Natural killer cell treated with Interleukin-12 subunit alpha and Interleukin-12 subunit beta and Interleukin-15 and Interleukin-18, amount 100 ng/mL, for 72 hours (primary cell): ENCODE measurements around the gene SLC6A2. TPM values are rescaled to one million over a fixed set of nuclear protein-coding genes. Genes with fewer than 3 reads are reported as not detected.
"Not testable (repeated sequence)": the region's sequence is repeated elsewhere in the genome, so short reads cannot be mapped to it uniquely, and the experiment has no call there.

Experiments used
- ATAC-seq, 2 donors: fragments of 150-1000 bp; cut with Tn5 transposase in 1 of 2; sonication (Bioruptor Pico), chemical (Tn5 transposase) in 1 of 2; 2 replicates each; pipeline ENCODE4 v1.10.0; 2021
- DNase-seq: peaks from one replicate; pipeline ENCODE4 v3.0.0; 2022; ENCODE audit warnings: low spot score
- H3K27ac Mint-ChIP-seq, 2 donors: 1 replicate in 1 of 2; 2 replicates in 1 of 2; pipeline ENCODE4 v1.8.0; 2022; ENCODE audit warnings: mixed read lengths in 2 of 2, mild to moderate bottlenecking in 1 of 2, moderate library complexity in 1 of 2
- H3K27me3 Mint-ChIP-seq, 2 donors: 1 replicate in 1 of 2; 2 replicates in 1 of 2; pipeline ENCODE4 v1.8.0; 2022; ENCODE audit warnings: mixed read lengths in 2 of 2
- H3K36me3 Mint-ChIP-seq: one replicate; pipeline ENCODE4 v1.8.0; 2022; ENCODE audit warnings: mixed read lengths
- H3K4me1 Mint-ChIP-seq, 2 donors: 1 replicate in 1 of 2; 2 replicates in 1 of 2; pipeline ENCODE4 v1.8.0; 2022; ENCODE audit warnings: low read depth in 2 of 2, mixed read lengths in 2 of 2, mild to moderate bottlenecking in 1 of 2
- H3K4me3 Mint-ChIP-seq: one replicate; pipeline ENCODE4 v1.8.0; 2022; ENCODE audit warnings: mixed read lengths
- H3K9me3 Mint-ChIP-seq: 2 replicates; pipeline ENCODE4 v1.8.0; 2022; ENCODE audit warnings: mixed read lengths
- total RNA-seq, 2 donors: library from RNA; stranded (reverse); gene quantifications; one replicate each; pipeline ENCODE4 v1.2.3, GENCODE V29; 2022

SLC6A2 gene
- total RNA-seq, 2 donors from 2014 or later: not detected

DNA sequence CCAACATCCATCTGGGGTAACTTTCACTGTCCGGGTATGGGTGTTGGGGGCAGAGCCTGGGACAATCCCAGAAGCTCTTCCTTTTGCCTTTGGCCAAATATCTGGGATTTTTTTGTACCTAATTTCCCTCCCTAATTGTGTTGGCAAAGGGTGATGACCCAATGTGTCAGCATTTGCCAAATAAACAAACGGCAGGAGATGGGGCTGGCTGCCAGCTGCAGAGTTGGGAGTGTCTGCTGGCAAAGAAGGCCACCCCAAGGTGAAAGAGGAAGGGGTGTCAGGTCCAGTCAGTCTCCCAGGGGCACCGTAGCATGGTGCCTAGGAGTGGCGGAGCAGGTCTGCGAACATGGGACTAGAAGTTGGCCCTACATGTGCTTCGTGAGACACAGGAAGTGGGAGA is 73.0 kb downstream of the SLC6A2 start:
- no peak overlapping the region for H3K4me3 Mint-ChIP-seq
- H3K27ac Mint-ChIP-seq: no peak overlapping the region
- H3K27me3 Mint-ChIP-seq: peaks cover 14 to 17% of the 10 kb centered on the region in 2 donors
- no peaks in the 10 kb centered on the region for H3K36me3 Mint-ChIP-seq
- no peaks in the 10 kb centered on the region for H3K4me1 Mint-ChIP-seq
- peaks cover 3% of the 10 kb centered on the region for H3K9me3 Mint-ChIP-seq
- DNase-seq (no peak), ATAC-seq (no peak)

DNA sequence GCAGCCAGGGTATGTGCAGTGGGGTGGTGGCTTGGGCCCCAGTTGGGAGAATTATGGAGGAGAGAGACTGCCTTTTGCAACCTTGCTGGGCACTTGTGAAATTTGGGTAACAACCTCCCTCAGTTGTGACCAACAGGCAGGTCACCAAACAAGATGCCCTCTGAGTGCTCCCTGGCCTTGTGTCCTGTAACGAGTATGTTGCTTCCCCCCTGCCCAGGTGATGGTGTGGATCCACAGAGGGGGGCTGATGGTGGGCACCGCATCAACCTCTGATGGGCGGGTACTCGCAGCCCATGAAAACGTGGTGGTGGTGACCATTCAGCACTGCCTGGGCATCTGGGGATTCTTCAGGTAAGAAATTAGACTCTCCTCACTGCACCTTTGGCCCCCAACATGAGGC is 74.3 kb downstream of the SLC6A2 start:
- Mint-ChIP-seq H3K9me3 (no peaks in the 10 kb centered on the region), H3K4me1 (no peaks in the 10 kb centered on the region), H3K36me3 (no peaks in the 10 kb centered on the region), H3K27me3 (peaks cover 13 to 15% of the 10 kb centered on the region in 2 donors), H3K27ac (no peak overlapping the region), H3K4me3 (no peak overlapping the region)
- ATAC-seq: no peak
- no peak for DNase-seq

DNA sequence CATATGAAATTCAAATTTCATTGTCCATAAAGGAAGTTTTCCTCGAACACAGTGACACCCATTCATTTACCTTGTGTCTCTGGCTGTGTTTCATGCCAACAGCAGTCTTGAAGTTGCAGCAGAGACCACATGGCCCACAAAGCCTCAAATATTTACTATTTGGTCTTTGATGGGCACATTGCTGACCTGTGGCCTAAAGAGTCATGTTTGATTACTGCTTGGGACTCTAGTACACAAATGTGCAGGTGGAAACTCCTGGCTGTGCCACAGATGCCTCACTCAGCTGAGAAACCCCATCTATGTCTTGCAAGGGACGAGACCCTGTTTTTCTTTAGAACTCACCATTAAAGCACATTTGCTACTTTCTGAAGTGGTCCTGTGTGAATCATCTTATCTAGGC is 76.7 kb downstream of the SLC6A2 start:
- no peaks in the 10 kb centered on the region for H3K36me3 Mint-ChIP-seq
- no peak overlapping the region for H3K27ac Mint-ChIP-seq
- DNase-seq (no peak), ATAC-seq (no peak)
- H3K4me3 Mint-ChIP-seq: no peak overlapping the region
- H3K4me1 Mint-ChIP-seq: no peaks in the 10 kb centered on the region
- no peaks in the 10 kb centered on the region for H3K9me3 Mint-ChIP-seq
- peaks cover 21 to 29% of the 10 kb centered on the region in 2 donors for H3K27me3 Mint-ChIP-seq

DNA sequence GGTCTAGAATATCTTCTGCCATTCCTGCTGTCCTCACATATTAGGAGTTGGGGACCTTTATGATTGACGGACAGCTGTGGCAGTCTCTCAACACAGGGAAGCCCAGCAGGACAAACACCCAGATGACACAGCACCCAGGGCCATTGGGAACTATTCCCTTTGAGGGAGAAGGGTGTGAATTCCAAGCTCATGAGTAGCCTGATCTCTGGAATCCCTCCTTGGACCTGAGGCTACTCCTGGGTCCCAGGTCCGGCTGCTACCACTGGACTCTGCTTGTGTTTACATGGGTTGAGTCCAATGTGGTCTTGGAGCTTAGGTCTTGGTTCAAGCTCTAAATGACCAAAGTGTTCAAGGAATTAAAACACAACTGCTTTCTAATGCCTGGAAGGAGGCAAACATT is 78.9 kb downstream of the SLC6A2 start:
- H3K36me3 Mint-ChIP-seq: no peaks in the 10 kb centered on the region
- H3K4me3 Mint-ChIP-seq: no peak overlapping the region
- no peak overlapping the region for H3K27ac Mint-ChIP-seq
- peaks cover 0 to 4% of the 10 kb centered on the region in 2 donors for H3K4me1 Mint-ChIP-seq
- ATAC-seq (no peak), DNase-seq (no peak)
- H3K27me3 Mint-ChIP-seq: peaks cover 25 to 44% of the 10 kb centered on the region in 2 donors
- no peaks in the 10 kb centered on the region for H3K9me3 Mint-ChIP-seq

- Mint-ChIP-seq H3K9me3 (no peaks in the 10 kb centered on the region), H3K36me3 (no peaks in the 10 kb centered on the region), H3K4me1 (peaks cover 0 to 4% of the 10 kb centered on the region in 2 donors), H3K27me3 (peaks cover 21 to 40% of the 10 kb centered on the region in 2 donors), H3K4me3 (no peak overlapping the region), H3K27ac (no peak overlapping the region)
- DNase-seq: no peak
- ATAC-seq: no peak
Measured at GRCh38 chr16:55735120-55735781, 79.5 kb downstream of the SLC6A2 start.

GRCh38 chr16:55736671-55737070 is 80.9 kb downstream of the SLC6A2 start:
- ATAC-seq (no peak), DNase-seq (no peak)
- Mint-ChIP-seq H3K9me3 (no peaks in the 10 kb centered on the region), H3K4me3 (no peak overlapping the region), H3K27ac (no peak overlapping the region), H3K4me1 (peaks cover 0 to 4% of the 10 kb centered on the region in 2 donors), H3K36me3 (no peaks in the 10 kb centered on the region), H3K27me3 (peaks cover 21 to 43% of the 10 kb centered on the region in 2 donors)

DNA sequence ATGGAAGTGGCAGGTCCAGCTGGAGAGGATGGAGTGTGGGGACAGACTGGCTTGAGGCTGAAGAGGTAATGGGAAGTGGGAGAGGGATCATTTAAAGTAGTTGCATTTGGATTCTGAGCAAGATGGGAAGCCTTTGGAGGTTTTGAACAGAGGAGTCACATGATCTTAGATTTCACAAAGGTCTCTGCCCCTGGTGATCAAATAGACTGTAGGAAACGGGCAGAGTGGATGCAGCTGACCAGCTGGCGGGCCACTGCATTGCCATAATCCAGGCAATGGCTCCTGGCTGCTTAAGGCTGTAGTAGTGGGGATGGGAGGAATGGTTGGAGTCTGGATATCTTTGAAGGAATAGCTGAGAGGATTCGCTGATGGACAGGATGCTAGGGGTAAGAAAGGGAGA is 81.5 kb downstream of the SLC6A2 start:
- Mint-ChIP-seq H3K9me3 (no peaks in the 10 kb centered on the region), H3K4me1 (peaks cover 0 to 4% of the 10 kb centered on the region in 2 donors), H3K27ac (no peak overlapping the region), H3K36me3 (no peaks in the 10 kb centered on the region), H3K27me3 (peaks cover 21 to 46% of the 10 kb centered on the region in 2 donors), H3K4me3 (no peak overlapping the region)
- ATAC-seq (no peak), DNase-seq (no peak)

DNA sequence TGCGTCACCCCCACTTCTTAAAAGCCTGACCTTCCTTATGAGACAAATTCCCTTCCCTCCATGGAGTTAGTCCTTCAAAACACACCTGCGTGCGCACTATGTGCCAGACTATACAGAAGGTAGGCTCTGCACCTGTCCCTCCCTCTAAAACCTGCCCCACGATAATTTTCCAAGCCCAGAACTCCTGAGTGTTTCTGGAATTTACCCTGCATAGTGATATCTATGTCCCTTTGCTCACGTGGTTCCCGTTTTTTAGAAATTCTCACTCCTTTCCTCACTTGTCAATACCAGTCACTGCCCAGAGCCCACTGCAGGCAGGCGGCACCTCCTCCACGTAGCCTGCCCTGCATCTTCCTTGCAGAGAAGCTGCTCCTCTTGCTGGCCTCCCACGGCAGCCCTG is 82.2 kb downstream of the SLC6A2 start:
- Mint-ChIP-seq H3K27ac (no peak overlapping the region), H3K27me3 (peaks cover 23 to 52% of the 10 kb centered on the region in 2 donors), H3K4me1 (peaks cover 0 to 4% of the 10 kb centered on the region in 2 donors), H3K4me3 (no peak overlapping the region), H3K9me3 (no peaks in the 10 kb centered on the region), H3K36me3 (no peaks in the 10 kb centered on the region)
- ATAC-seq (no peak), DNase-seq (no peak)

DNA sequence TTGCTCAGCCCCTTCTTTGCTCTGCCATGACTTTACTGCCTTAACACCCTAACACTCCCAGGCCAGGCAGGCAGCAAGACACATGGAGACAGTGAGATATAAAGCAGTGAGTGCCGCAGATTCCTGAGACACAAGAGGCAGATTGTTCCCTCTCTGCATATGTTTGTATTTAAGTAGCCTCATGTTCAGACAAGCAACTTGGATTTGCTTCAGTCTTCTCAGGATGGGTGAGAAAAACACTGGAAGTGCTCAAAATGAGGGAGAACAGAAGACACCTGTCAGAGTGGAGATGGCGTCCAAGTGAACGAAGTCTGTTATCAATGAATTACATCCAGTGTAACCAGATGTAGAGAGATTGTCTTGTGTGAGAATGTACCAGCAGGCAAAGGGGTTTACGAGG is 90.3 kb downstream of the SLC6A2 start:
- peaks cover 28 to 48% of the 10 kb centered on the region in 2 donors for H3K27me3 Mint-ChIP-seq
- no peak overlapping the region for H3K4me3 Mint-ChIP-seq
- DNase-seq (no peak), ATAC-seq (no peak)
- H3K9me3 Mint-ChIP-seq: no peaks in the 10 kb centered on the region
- H3K4me1 Mint-ChIP-seq: peaks cover 0 to 4% of the 10 kb centered on the region in 2 donors
- H3K27ac Mint-ChIP-seq: no peak overlapping the region
- no peaks in the 10 kb centered on the region for H3K36me3 Mint-ChIP-seq

GRCh38 chr16:55747785-55748184 is 92.0 kb downstream of the SLC6A2 start:
- H3K4me3 Mint-ChIP-seq: no peak overlapping the region
- H3K9me3 Mint-ChIP-seq: peaks cover 5% of the 10 kb centered on the region

DNA sequence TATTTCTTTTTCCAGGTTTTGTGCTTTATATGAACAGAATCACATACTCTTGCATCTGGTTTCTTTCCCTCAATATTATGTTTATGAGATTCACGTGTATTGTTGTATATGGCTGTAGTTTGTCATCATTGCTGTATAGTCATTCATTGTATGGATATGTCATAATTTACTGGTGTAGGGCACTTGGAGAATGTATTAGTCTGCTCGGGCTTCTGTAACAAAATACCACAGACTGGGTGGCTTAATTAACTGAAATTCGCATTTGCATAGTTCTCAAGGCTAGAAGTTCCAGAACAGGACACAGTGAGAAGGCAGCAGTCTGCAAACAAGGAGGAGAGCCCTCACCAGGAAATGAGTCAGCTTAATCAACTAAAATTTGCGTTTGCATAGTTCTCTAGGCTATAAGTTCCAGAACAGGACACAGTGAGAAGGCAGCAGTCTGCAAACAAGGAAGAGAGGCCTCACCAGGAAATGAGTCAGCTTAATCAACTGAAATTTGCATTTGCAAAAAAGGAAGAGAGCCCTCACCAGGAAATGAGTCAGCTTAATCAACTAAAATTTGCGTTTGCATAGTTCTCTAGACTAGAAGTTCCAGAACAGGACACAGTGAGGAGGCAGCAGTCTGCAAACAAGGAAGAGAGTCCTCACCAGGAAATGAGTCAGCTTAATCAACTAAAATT is 96.8 kb downstream of the SLC6A2 start:
- Mint-ChIP-seq H3K36me3 (peaks cover 24% of the 10 kb centered on the region), H3K4me1 (peaks cover 26 to 30% of the 10 kb centered on the region in 2 donors), H3K4me3 (peak overlapping the region; percentile 74), H3K27ac (peak overlapping the region; percentile 93 to 96)
- DNase-seq, H3K27me3 Mint-ChIP-seq, H3K9me3 Mint-ChIP-seq: not testable (repeated sequence)
- ATAC-seq: peak; percentile 65 to 83

More at GRCh38 chr16:55747785-55748184, 92.0 kb downstream of the SLC6A2 start:
- peaks cover 28 to 33% of the 10 kb centered on the region in 2 donors for H3K27me3 Mint-ChIP-seq
- DNase-seq (no peak), ATAC-seq (no peak)
- no peak overlapping the region for H3K27ac Mint-ChIP-seq
- H3K4me1 Mint-ChIP-seq: peaks cover 8 to 13% of the 10 kb centered on the region in 2 donors
- peaks cover 7% of the 10 kb centered on the region for H3K36me3 Mint-ChIP-seq

GRCh38 chr16:55753145-55753631 is 97.4 kb downstream of the SLC6A2 start:
- not testable (repeated sequence) for H3K9me3 Mint-ChIP-seq, H3K27me3 Mint-ChIP-seq
- ATAC-seq: peak in 1 of 2 donors; percentile 37
- H3K36me3 Mint-ChIP-seq: peaks cover 24% of the 10 kb centered on the region
- peaks cover 26 to 35% of the 10 kb centered on the region in 2 donors for H3K4me1 Mint-ChIP-seq
- H3K27ac Mint-ChIP-seq: peak overlapping the region; percentile 93 to 96
- H3K4me3 Mint-ChIP-seq: peak overlapping the region; percentile 74
- peak; percentile 63 for DNase-seq
